Body of pancreas (tissue), 4 donors: ENCODE measurements around the gene TNKS1BP1. TPM values are rescaled to one million over a fixed set of nuclear protein-coding genes. Genes with fewer than 3 reads are reported as not detected.

ENCODE experiments used
- ATAC-seq: fragments of 150-250 bp; one replicate; pipeline ENCODE4 v1.9.1; 2016
- DNase-seq, 4 donors: peaks; one replicate each; pipeline ENCODE4 v3.0.0-alpha.2; 2019
- H3K27ac ChIP-seq, 4 donors: fragments of 200-600 bp; sonication (generic); 1 replicate in 3 of 4; 2 replicates in 1 of 4; pipeline versions ENCODE4 v1.5.1 to v1.6.1; 2016 to 2019; ENCODE audit warnings: mild to moderate bottlenecking in 1 of 4, mixed read lengths in 1 of 4, moderate library complexity in 1 of 4
- H3K27me3 ChIP-seq, 2 donors: fragments of 200-600 bp; sonication (generic); one replicate each; pipeline ENCODE4 v1.6.0; 2016; ENCODE audit warnings: mild to moderate bottlenecking in 1 of 2
- H3K36me3 ChIP-seq, 2 donors: fragments of 200-600 bp; sonication (generic); replicated peaks in 1 of 2; 2 replicates each; pipeline ENCODE4 v1.5.1; 2016; ENCODE audit warnings: low read depth in 2 of 2; ENCODE audit not compliant: insufficient read depth in 1 of 2
- H3K4me1 ChIP-seq: fragments of 200-600 bp; sonication (generic); one replicate; pipeline ENCODE4 v1.6.0; 2016
- H3K4me3 ChIP-seq, 2 donors: fragments of 200-600 bp; sonication (generic); 1 replicate in 1 of 2; 2 replicates in 1 of 2; pipeline ENCODE4 v1.5.1; 2016 to 2019
- H3K9me3 ChIP-seq, 3 donors: fragments of 200-600 bp; sonication (generic); 1 replicate in 2 of 3; 2 replicates in 1 of 3; pipeline ENCODE4 v1.5.1; 2016
- CTCF ChIP-seq, 7 experiments: fragments of 450-650 bp in 4 of 7; fragments of 200-600 bp in 3 of 7; sonication (generic) in 3 of 7; IDR thresholded peaks; one replicate each; pipeline ENCODE4 v1.5.1; 2016 to 2019; ENCODE audit warnings: antibody characterized with exemption in 7 of 7
- POLR2A ChIP-seq, 3 donors: fragments of 450-650 bp; IDR thresholded peaks; one replicate each; pipeline ENCODE4 v1.6.1; 2016; ENCODE audit warnings: antibody characterized with exemption in 3 of 3, mild to moderate bottlenecking in 2 of 3
- WGBS, 2 donors: methylation state at CpG; one replicate each; pipeline ENCODE4 v1.1.5; 2017; 5-methylcytosine and 5-hydroxymethylcytosine counted together
- intact Hi-C: fragments of 100-400 bp; cut with DNase I; formaldehyde crosslinking; loops from one replicate; pipeline ENCODE4 v1.15.1; 2023
- total RNA-seq, 2 donors: library from RNA; depleted of rRNA; stranded (reverse); fragments of >200 nt; gene quantifications; one replicate each; pipeline ENCODE4 v1.1.0, GENCODE V29; 2016

Gene TNKS1BP1
- total RNA-seq, 2 donors from 2014 or later = 83.5 to 115 TPM

GRCh38 chr11:57311109-57311936 is 13.4 kb downstream of the TNKS1BP1 start:
- peak overlapping the region; percentile 84 to 97 (median 92) for H3K27ac ChIP-seq
- WGBS, 2 donors = 1% methylated on average over 14 to 29 of the region's 31 CpGs
- H3K27me3 ChIP-seq = no peaks in the 10 kb centered on the region
- intact Hi-C loops = no loop called here
- DNase-seq = peak; percentile 95 to 98 (median 98)
- peaks cover 3 to 6% of the 10 kb centered on the region in 2 donors for H3K36me3 ChIP-seq
- no peak for TF ChIP-seq CTCF (IDR thresholded peaks at IDR 0.05)
- peak; percentile 86 to 93 (median 90) for TF ChIP-seq POLR2A (IDR thresholded peaks at IDR 0.05)
- H3K4me3 ChIP-seq = no peak overlapping the region
- H3K9me3 ChIP-seq = no peaks in the 10 kb centered on the region
- H3K4me1 ChIP-seq = peaks cover 81% of the 10 kb centered on the region
- ATAC-seq = peak; percentile 93

GRCh38 chr11:57310630-57311086 is 14.1 kb downstream of the TNKS1BP1 start:
- peaks cover 81% of the 10 kb centered on the region for H3K4me1 ChIP-seq
- DNase-seq = peak; percentile 83 to 94 (median 88)

GRCh38 chr11:57310091-57310490 is 14.7 kb downstream of the TNKS1BP1 start:
- peak in 1 of 4 donors; percentile 24 for DNase-seq
- Histone ChIP-seq H3K4me1 (peaks cover 81% of the 10 kb centered on the region), H3K4me3 (no peak overlapping the region), H3K36me3 (peaks cover 3 to 6% of the 10 kb centered on the region in 2 donors), H3K27ac (peak overlapping the region; percentile 84 to 97 (median 92)), H3K9me3 (no peaks in the 10 kb centered on the region), H3K27me3 (no peaks in the 10 kb centered on the region)
- intact Hi-C loops = no loop called here
- TF ChIP-seq CTCF (IDR thresholded peaks at IDR 0.05) (no peak), POLR2A (IDR thresholded peaks at IDR 0.05) (no peak)
- ATAC-seq = no peak
- WGBS, 2 donors = 62 to 75% methylated on average over 5 to 6 of the region's 6 CpGs

More at GRCh38 chr11:57310630-57311086, 14.1 kb downstream of the TNKS1BP1 start:
- H3K9me3 ChIP-seq = no peaks in the 10 kb centered on the region
- peaks cover 3 to 6% of the 10 kb centered on the region in 2 donors for H3K36me3 ChIP-seq
- 12 to 16% methylated on average over 5 to 6 of the region's 6 CpGs for WGBS, 2 donors
- peak overlapping the region; percentile 84 to 97 (median 92) for H3K27ac ChIP-seq
- H3K27me3 ChIP-seq = no peaks in the 10 kb centered on the region
- TF ChIP-seq CTCF (IDR thresholded peaks at IDR 0.05) (no peak), POLR2A (IDR thresholded peaks at IDR 0.05) (no peak)
- peak; percentile 46 for ATAC-seq
- intact Hi-C loops = no loop called here
- no peak overlapping the region for H3K4me3 ChIP-seq

GRCh38 chr11:57309106-57310059 is 15.4 kb downstream of the TNKS1BP1 start:
- DNase-seq (peak in 1 of 4 donors; percentile 13), ATAC-seq (no peak)
- peak overlapping the region; percentile 84 to 97 (median 92) for H3K27ac ChIP-seq
- H3K4me3 ChIP-seq = no peak overlapping the region
- H3K27me3 ChIP-seq = no peaks in the 10 kb centered on the region
- no peaks in the 10 kb centered on the region for H3K9me3 ChIP-seq
- TF ChIP-seq CTCF (IDR thresholded peaks at IDR 0.05) (no peak), POLR2A (IDR thresholded peaks at IDR 0.05) (no peak)
- 85 to 87% methylated on average over 24 of the region's 24 CpGs for WGBS, 2 donors
- intact Hi-C loops = no loop called here
- H3K4me1 ChIP-seq = peaks cover 81% of the 10 kb centered on the region
- H3K36me3 ChIP-seq = peaks cover 2 to 6% of the 10 kb centered on the region in 2 donors
